MCF 10A (cell line): ENCODE results near the gene STXBP6. TPM values are rescaled to one million over a fixed set of nuclear protein-coding genes. Genes with fewer than 3 reads are reported as not detected.

ENCODE experiments used
- BruUV-seq: library from RNA; stranded (reverse); fragments of 400-500 nt; replicated peaks from 2 replicates; lab custom pipeline; 2021; lab: Mats Ljungman, UMichigan
- CTCF ChIA-PET: fragments of 300-600 bp; sonication (Branson Sonifier 250); formaldehyde crosslinking; extraction: SDS; loops from one replicate; lab custom pipeline; 2021; ENCODE audit warnings: antibody characterized with exemption, inconsistent platforms; lab: Yijun Ruan, JAX
- POLR2A ChIA-PET: fragments of 300-600, 350-650 bp; sonication (Branson Sonifier 250); formaldehyde crosslinking; extraction: SDS; loops from one replicate; lab custom pipeline; 2020; ENCODE audit warnings: antibody characterized with exemption, inconsistent platforms; lab: Yijun Ruan, JAX
- DNase-seq: peaks from one replicate; pipeline ENCODE4 v3.0.0-alpha.2; 2018; ENCODE audit not compliant: unreplicated experiment
- H3K27ac Mint-ChIP-seq: one replicate; pipeline ENCODE4 v1.8.0; 2022; ENCODE audit warnings: mild to moderate bottlenecking, low read depth, mixed read lengths; ENCODE audit not compliant: unreplicated experiment
- H3K27me3 Mint-ChIP-seq: one replicate; pipeline ENCODE4 v1.8.0; 2022; ENCODE audit warnings: mixed read lengths; ENCODE audit not compliant: insufficient read depth, unreplicated experiment
- H3K36me3 Mint-ChIP-seq: one replicate; pipeline ENCODE4 v1.8.0; 2022; ENCODE audit warnings: mild to moderate bottlenecking, moderate library complexity, mixed read lengths; ENCODE audit not compliant: insufficient read depth, unreplicated experiment
- H3K4me1 Mint-ChIP-seq: one replicate; pipeline ENCODE4 v1.8.0; 2022; ENCODE audit warnings: mixed read lengths; ENCODE audit not compliant: insufficient read depth, unreplicated experiment
- H3K4me3 Mint-ChIP-seq: one replicate; pipeline ENCODE4 v1.8.0; 2022; ENCODE audit warnings: mild to moderate bottlenecking, moderate library complexity, mixed read lengths; ENCODE audit not compliant: unreplicated experiment
- H3K9me3 Mint-ChIP-seq: one replicate; pipeline ENCODE4 v1.8.0; 2022; ENCODE audit warnings: mixed read lengths; ENCODE audit not compliant: unreplicated experiment
- intact Hi-C: fragments of 100-400 bp; cut with micrococcal nuclease; formaldehyde crosslinking; loops from 2 replicates; pipeline ENCODE4 v1.14.1; 2022
- total RNA-seq: library from RNA; stranded (reverse); gene quantifications from 2 replicates; pipeline ENCODE4 v1.2.3, GENCODE V29; 2022
- TF ChIP-seq, protein P1 (sequence below): fragments of 200-600 bp; IDR thresholded peaks from one replicate; pipeline ENCODE4 v1.8.0; 2022; ENCODE audit warnings: antibody characterized with exemption, mild to moderate bottlenecking; ENCODE audit not compliant: unreplicated experiment

The STXBP6 gene
- total RNA-seq, 1 experiment from 2014 or later, result not detected

DNA sequence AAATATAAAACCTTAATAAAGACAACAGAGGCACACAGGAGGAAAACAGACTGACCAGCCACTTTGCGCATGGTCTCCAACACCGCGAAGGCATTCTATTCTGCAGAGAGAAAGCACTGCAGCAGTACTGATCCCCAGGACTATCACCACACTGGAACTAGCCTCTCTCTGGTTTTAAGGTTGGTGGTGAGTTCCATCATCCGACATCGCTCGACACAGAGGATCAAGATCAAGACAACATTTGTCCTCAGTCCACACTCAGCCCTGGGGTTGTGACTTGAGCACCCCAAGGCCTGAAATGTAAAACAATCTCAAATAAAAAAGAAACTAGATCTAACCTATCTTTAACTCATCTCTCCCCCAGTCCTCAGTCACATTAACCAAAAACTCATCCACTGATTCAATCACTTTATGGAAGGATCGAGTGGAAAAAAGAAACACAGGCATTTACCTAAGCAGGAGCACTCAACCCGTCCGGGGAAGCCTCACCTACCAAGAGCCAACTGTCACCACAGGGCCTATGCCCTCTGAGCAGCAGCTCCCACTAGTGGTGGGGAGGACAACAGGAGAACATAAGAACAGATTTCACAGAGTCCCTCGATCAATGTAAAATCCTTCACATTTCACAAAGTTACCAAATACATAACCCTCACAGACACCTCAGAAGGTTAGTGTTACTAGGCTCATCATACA lies 17.7 kb downstream of the STXBP6 start:
- no peaks in the 10 kb centered on the region for H3K36me3 Mint-ChIP-seq
- CTCF ChIA-PET, result no interaction called here
- BruUV-seq, result no TSS peak

DNA sequence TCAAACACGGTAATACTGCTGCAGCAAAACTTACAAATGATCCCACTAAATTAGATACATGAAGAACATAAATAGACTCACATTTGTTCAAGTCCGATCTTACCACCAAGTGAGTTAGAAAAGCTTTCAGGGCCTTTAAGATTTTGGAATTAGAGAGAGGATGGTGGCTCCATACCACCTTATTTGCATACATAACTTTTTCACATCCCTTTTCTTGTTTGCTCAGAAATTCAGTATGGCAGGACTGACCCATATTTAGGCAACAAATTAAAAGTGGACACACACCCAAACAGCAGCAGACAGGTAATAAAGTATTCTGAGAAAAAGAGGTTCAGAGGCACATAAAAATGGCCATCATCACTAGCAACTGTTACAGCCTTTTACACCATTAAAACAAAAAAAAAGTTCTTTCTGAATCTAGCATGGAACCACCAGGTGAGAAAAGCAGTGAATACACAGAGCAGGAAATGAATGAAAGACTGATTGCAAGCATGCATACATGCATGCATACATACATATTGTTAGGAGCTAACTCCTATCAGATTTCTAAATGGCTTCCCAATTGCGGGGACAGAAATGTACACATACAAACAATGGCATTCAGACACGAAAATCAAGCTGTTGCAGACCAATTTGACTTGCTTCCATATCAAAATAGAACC lies 23.3 kb downstream of the STXBP6 start:
- DNase-seq, result no peak
- no peak overlapping the region for H3K27ac Mint-ChIP-seq
- no peaks in the 10 kb centered on the region for H3K4me1 Mint-ChIP-seq
- no TSS peak for BruUV-seq
- H3K9me3 Mint-ChIP-seq, result no peaks in the 10 kb centered on the region
- H3K27me3 Mint-ChIP-seq, result no peaks in the 10 kb centered on the region
- intact Hi-C loops, result no loop called here
- TF ChIP-seq, protein P1, sequence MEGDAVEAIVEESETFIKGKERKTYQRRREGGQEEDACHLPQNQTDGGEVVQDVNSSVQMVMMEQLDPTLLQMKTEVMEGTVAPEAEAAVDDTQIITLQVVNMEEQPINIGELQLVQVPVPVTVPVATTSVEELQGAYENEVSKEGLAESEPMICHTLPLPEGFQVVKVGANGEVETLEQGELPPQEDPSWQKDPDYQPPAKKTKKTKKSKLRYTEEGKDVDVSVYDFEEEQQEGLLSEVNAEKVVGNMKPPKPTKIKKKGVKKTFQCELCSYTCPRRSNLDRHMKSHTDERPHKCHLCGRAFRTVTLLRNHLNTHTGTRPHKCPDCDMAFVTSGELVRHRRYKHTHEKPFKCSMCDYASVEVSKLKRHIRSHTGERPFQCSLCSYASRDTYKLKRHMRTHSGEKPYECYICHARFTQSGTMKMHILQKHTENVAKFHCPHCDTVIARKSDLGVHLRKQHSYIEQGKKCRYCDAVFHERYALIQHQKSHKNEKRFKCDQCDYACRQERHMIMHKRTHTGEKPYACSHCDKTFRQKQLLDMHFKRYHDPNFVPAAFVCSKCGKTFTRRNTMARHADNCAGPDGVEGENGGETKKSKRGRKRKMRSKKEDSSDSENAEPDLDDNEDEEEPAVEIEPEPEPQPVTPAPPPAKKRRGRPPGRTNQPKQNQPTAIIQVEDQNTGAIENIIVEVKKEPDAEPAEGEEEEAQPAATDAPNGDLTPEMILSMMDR, result no peak
- CTCF ChIA-PET, result no interaction called here
- H3K4me3 Mint-ChIP-seq, result no peak overlapping the region
- POLR2A ChIA-PET, result no interaction called here
- H3K36me3 Mint-ChIP-seq, result no peaks in the 10 kb centered on the region

More for the DNA sequence above, 17.7 kb downstream of the STXBP6 start:
- no peak for DNase-seq
- no peaks in the 10 kb centered on the region for H3K9me3 Mint-ChIP-seq
- TF ChIP-seq, protein P1, result peak; percentile 9
- no peak overlapping the region for H3K4me3 Mint-ChIP-seq
- intact Hi-C loops, result no loop called here
- H3K27me3 Mint-ChIP-seq, result no peaks in the 10 kb centered on the region
- H3K27ac Mint-ChIP-seq, result no peak overlapping the region
- no peaks in the 10 kb centered on the region for H3K4me1 Mint-ChIP-seq
- POLR2A ChIA-PET, result no interaction called here

GRCh38 chr14:25019892-25020291 lies 30.1 kb downstream of the STXBP6 start:
- CTCF ChIA-PET, result no interaction called here
- Mint-ChIP-seq H3K36me3 (no peaks in the 10 kb centered on the region), H3K9me3 (no peaks in the 10 kb centered on the region)

DNA sequence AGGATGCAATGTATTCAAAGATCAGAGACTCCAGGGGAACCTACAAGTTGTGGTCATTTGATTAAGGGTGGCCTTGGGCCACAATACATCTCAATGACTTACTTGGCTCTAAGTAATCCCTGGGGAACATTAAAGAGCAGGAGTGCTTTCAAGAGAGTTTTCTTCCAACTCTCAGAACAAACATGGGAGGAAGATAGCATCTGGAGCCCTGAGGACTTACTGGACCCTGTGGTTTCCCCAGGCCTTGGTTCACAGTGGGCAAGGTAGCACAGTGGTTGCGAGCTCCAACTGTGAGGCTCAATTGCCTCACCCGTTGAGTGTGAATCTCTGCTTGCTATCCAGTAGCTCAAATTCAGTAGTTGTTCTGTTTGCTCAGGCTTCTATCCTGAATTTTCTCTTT lies 32.4 kb downstream of the STXBP6 start:
- no peaks in the 10 kb centered on the region for H3K36me3 Mint-ChIP-seq
- no peaks in the 10 kb centered on the region for H3K4me1 Mint-ChIP-seq
- no peak for DNase-seq
- intact Hi-C loops, result no loop called here
- no peak overlapping the region for H3K4me3 Mint-ChIP-seq
- POLR2A ChIA-PET, result interaction anchor here (1.0 kb wide), 1 partner anchor 10 kb away, joined by 3 read pairs; no protein-coding TSS in a partner anchor
- H3K27me3 Mint-ChIP-seq, result no peaks in the 10 kb centered on the region
- no peak overlapping the region for H3K27ac Mint-ChIP-seq
- peaks cover 7% of the 10 kb centered on the region for H3K9me3 Mint-ChIP-seq
- TF ChIP-seq, protein P1, result no peak
- BruUV-seq, result no TSS peak
- CTCF ChIA-PET, result no interaction called here

More at GRCh38 chr14:25019892-25020291, 30.1 kb downstream of the STXBP6 start:
- POLR2A ChIA-PET, result no interaction called here
- intact Hi-C loops, result no loop called here
- no peak for DNase-seq
- Mint-ChIP-seq H3K27ac (no peak overlapping the region), H3K27me3 (no peaks in the 10 kb centered on the region), H3K4me3 (no peak overlapping the region), H3K4me1 (no peaks in the 10 kb centered on the region)
- no TSS peak for BruUV-seq
- TF ChIP-seq, protein P1, result no peak
